ENCODE results near the gene TMEM266.

Gene TMEM266

DNA sequence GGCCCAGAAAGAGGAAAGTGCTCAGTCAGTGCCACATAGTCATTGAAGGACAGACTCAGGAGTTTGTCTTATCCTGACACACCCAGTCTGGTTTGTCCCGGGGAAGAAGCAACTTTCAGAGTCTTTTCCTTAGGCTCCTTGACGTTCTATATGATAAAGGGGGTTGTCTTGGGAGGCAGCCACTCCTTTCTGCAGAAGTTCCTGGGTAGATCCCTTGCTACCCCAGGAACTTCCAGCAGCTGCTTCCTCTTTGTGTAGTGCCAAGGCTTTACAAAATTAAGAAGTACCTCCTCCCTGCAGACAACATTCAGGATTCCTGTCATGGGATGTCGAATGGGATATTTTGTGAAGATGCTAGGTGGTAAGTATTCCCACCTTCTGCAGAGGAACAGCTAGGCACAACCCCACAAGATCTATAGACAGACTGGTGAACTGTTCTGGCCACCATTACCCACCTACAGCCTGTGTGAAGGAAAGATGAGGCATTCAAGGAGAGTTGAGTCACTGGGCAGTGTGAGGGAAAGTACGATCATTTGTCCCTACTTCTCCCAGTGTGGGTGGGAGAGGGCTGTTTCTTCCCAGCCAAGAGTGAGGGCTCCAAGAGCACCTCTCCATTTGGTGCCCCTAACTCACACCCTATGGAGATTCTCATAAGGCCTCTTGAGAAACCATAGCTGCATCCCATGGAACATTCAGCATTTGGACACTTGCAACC lies 11.3 kb downstream of the TMEM266 start:
- H3K36me3 ChIP-seq (ENCODE audit: control insufficient read depth, insufficient read depth, low read length): no peaks in the 10 kb centered on the region
- H3K4me1 ChIP-seq (ENCODE audit: control insufficient read depth, insufficient read depth, low read length): no peaks in the 10 kb centered on the region
- no peak overlapping the region for H3K9ac ChIP-seq (ENCODE audit: low read depth, low read length)
- no peaks in the 10 kb centered on the region for H3K27me3 ChIP-seq (ENCODE audit: control insufficient read depth, insufficient read depth, low read length)
- no peaks in the 10 kb centered on the region for H3K9me3 ChIP-seq (ENCODE audit: control insufficient read depth, insufficient read depth, low read length)
- H3K4me3 ChIP-seq (ENCODE audit: low read depth, low read length): no peak overlapping the region

DNA sequence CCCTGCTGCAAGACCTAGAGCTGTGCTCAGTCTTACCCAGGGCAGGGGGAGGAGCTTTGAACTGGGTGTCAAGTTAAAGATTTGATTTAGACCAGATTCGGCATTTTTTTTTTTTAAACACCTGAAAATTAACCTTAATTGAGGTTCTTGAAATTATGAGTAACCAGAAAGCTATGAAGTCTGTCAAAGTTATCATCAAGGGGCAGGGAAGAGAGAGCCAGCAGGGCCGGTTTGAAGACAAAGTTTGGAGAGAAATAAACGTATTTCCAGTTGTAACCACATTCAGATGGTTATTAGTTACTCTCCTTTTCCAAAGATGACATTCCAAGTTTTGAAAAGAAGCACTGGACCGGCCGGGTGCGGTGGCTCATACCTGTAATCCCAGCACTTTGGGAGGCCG lies 12.0 kb downstream of the TMEM266 start:
- H3K4me1 ChIP-seq (ENCODE audit: control insufficient read depth, insufficient read depth, low read length): no peaks in the 10 kb centered on the region
- no peak overlapping the region for H3K9ac ChIP-seq (ENCODE audit: low read depth, low read length)
- H3K9me3 ChIP-seq (ENCODE audit: control insufficient read depth, insufficient read depth, low read length): no peaks in the 10 kb centered on the region
- no peaks in the 10 kb centered on the region for H3K27me3 ChIP-seq (ENCODE audit: control insufficient read depth, insufficient read depth, low read length)
- H3K4me3 ChIP-seq (ENCODE audit: low read depth, low read length): no peak overlapping the region
- no peaks in the 10 kb centered on the region for H3K36me3 ChIP-seq (ENCODE audit: control insufficient read depth, insufficient read depth, low read length)

DNA sequence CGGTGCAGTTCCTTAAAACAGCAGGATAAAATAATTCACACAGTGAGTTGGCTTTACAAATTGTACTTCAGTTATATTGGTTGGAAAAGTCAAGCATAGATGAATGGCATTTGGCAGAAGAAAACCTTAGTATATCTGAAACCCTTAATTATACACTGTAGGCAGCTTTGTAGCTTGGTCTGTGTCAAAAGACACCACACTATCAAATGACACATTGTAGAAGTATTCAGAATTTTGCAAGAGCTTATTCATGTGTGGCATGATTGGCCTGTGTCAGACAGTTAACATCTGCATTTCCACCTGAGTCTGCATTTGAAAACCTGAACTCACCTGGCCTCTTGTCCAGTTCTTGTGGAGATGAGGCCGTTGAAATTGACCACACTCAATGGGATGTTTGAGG lies 13.8 kb downstream of the TMEM266 start:
- H3K27me3 ChIP-seq (ENCODE audit: control insufficient read depth, insufficient read depth, low read length): no peaks in the 10 kb centered on the region
- no peaks in the 10 kb centered on the region for H3K4me1 ChIP-seq (ENCODE audit: control insufficient read depth, insufficient read depth, low read length)
- no peak overlapping the region for H3K9ac ChIP-seq (ENCODE audit: low read depth, low read length)
- no peaks in the 10 kb centered on the region for H3K9me3 ChIP-seq (ENCODE audit: control insufficient read depth, insufficient read depth, low read length)
- H3K4me3 ChIP-seq (ENCODE audit: low read depth, low read length): no peak overlapping the region
- H3K36me3 ChIP-seq (ENCODE audit: control insufficient read depth, insufficient read depth, low read length): no peaks in the 10 kb centered on the region

DNA sequence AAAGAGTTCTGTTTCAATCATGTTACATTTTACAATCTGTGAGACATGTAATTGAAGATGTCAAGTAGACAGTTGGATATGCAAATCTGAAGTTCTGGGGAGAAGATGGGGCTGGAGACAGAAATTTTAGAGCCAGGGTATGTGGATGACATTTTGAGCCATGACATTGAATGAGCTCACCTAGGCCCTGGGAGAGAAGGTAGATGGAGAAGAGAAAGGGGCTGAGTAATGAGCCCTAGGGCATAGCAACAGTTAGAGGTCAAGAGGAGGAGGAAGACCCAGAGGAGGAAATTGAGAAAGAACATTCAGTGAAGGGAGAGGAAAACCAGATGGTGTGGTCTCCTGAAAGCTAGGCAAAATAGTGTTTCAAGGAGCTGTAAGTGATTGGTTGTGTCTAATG lies 15.3 kb downstream of the TMEM266 start:
- Histone ChIP-seq H3K4me3 (ENCODE audit: low read depth, low read length) (no peak overlapping the region), H3K4me1 (ENCODE audit: control insufficient read depth, insufficient read depth, low read length) (no peaks in the 10 kb centered on the region), H3K9me3 (ENCODE audit: control insufficient read depth, insufficient read depth, low read length) (no peaks in the 10 kb centered on the region)

DNA sequence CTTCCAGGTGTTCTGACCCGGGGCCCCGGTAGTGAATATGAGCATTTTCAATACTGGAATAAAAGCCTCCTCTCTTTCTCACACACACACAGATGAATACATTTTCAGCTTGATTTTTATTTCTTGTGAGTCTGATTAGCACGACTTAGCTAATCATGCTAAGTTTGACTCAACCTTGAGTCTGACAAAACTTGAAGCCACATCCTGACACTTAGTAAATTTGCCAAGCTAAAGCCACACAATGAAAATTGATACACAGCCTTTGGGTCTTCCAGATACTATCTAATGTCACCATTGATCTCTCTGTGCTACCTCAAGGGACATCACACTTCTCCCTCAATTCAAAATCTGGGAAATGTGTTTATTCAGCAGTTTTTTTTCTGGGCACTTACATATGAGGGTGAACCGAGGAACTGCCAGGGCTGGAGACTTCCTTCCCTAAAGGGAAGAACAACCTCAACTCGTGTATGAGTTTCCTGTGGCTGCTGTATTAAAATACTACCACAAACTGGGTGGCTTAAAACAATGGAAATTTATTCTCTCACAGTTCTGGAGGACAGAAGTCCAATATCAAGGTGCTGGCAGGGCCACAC lies 18.6 kb downstream of the TMEM266 start:
- no peaks in the 10 kb centered on the region for H3K36me3 ChIP-seq (ENCODE audit: control insufficient read depth, insufficient read depth, low read length)

More for the DNA sequence above, 15.3 kb downstream of the TMEM266 start:
- Histone ChIP-seq H3K27me3 (ENCODE audit: control insufficient read depth, insufficient read depth, low read length) (no peaks in the 10 kb centered on the region), H3K36me3 (ENCODE audit: control insufficient read depth, insufficient read depth, low read length) (no peaks in the 10 kb centered on the region), H3K9ac (ENCODE audit: low read depth, low read length) (no peak overlapping the region)

DNA sequence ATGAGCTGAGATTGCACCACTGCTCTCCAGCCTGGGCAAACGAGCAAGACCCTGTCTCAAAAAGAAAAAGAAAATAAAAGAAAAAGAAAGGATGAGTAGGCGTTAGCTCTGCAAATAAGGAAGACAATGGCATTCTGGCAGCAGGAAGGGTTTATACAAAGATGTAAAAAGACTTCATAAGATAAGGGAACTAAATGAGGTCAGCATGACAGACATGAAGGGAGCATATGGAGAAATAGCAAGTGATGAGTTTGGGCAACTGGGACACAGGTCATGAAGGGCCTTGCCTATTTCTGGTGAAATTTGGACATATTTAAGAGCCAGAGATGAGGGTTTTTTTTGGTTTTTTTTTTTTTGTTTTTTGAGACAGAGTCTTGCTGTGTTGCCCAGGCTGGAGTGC lies 24.5 kb downstream of the TMEM266 start:
- Histone ChIP-seq H3K36me3 (ENCODE audit: control insufficient read depth, insufficient read depth, low read length) (no peaks in the 10 kb centered on the region), H3K9me3 (ENCODE audit: control insufficient read depth, insufficient read depth, low read length) (no peaks in the 10 kb centered on the region), H3K9ac (ENCODE audit: low read depth, low read length) (no peak overlapping the region), H3K4me1 (ENCODE audit: control insufficient read depth, insufficient read depth, low read length) (no peaks in the 10 kb centered on the region), H3K4me3 (ENCODE audit: low read depth, low read length) (no peak overlapping the region), H3K27me3 (ENCODE audit: control insufficient read depth, insufficient read depth, low read length) (no peaks in the 10 kb centered on the region)

More for the DNA sequence above, 18.6 kb downstream of the TMEM266 start:
- Histone ChIP-seq H3K4me3 (ENCODE audit: low read depth, low read length) (no peak overlapping the region), H3K9ac (ENCODE audit: low read depth, low read length) (no peak overlapping the region), H3K9me3 (ENCODE audit: control insufficient read depth, insufficient read depth, low read length) (no peaks in the 10 kb centered on the region), H3K4me1 (ENCODE audit: control insufficient read depth, insufficient read depth, low read length) (no peaks in the 10 kb centered on the region), H3K27me3 (ENCODE audit: control insufficient read depth, insufficient read depth, low read length) (no peaks in the 10 kb centered on the region)

DNA sequence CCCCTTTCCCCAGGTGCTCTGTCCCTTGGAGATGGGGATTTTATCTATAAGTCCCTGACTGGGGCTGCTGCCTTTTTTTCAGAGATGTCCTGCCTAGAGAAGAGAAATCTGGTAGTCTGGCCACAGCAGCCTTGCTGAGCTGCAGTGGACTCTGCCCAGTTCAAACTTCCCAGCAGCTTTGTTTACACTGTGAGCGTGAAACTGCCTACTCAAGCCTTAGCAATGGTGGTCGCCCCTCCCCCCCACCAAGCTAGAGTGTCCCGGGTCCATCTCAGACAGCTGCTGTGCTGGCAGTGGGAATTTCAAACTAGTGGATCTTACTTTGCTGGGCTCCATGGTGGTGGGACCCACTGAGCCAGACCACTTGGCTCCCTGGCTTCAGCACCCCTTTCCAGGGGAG lies 38.9 kb downstream of the TMEM266 start:
- Histone ChIP-seq H3K27me3 (ENCODE audit: control insufficient read depth, insufficient read depth, low read length) (no peaks in the 10 kb centered on the region), H3K9me3 (ENCODE audit: control insufficient read depth, insufficient read depth, low read length) (no peaks in the 10 kb centered on the region), H3K9ac (ENCODE audit: low read depth, low read length) (no peak overlapping the region), H3K4me1 (ENCODE audit: control insufficient read depth, insufficient read depth, low read length) (no peaks in the 10 kb centered on the region), H3K4me3 (ENCODE audit: low read depth, low read length) (no peak overlapping the region), H3K36me3 (ENCODE audit: control insufficient read depth, insufficient read depth, low read length) (no peaks in the 10 kb centered on the region)

DNA sequence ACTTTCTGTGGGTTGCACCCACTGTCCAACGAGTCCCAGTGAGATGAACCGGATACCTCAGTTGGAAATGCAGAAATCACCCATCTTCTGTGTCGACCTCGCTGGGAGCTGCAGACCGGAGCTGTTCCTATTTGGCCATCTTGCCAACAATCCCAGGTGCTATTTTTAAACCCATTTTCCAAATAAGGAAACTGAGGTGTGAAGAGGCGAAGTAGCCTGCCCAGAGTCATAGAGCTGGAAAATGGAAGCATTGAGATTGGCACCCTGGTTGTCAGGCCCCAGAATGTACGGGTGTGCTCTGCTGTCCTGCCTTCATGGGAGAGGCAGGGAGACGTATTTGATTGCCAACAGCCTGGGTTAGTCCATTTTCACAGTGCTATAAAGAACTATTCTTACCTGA lies 39.6 kb downstream of the TMEM266 start:
- H3K27me3 ChIP-seq (ENCODE audit: control insufficient read depth, insufficient read depth, low read length): no peaks in the 10 kb centered on the region
- H3K4me1 ChIP-seq (ENCODE audit: control insufficient read depth, insufficient read depth, low read length): no peaks in the 10 kb centered on the region
- no peaks in the 10 kb centered on the region for H3K36me3 ChIP-seq (ENCODE audit: control insufficient read depth, insufficient read depth, low read length)
- H3K4me3 ChIP-seq (ENCODE audit: low read depth, low read length): no peak overlapping the region
- no peaks in the 10 kb centered on the region for H3K9me3 ChIP-seq (ENCODE audit: control insufficient read depth, insufficient read depth, low read length)
- H3K9ac ChIP-seq (ENCODE audit: low read depth, low read length): no peak overlapping the region

DNA sequence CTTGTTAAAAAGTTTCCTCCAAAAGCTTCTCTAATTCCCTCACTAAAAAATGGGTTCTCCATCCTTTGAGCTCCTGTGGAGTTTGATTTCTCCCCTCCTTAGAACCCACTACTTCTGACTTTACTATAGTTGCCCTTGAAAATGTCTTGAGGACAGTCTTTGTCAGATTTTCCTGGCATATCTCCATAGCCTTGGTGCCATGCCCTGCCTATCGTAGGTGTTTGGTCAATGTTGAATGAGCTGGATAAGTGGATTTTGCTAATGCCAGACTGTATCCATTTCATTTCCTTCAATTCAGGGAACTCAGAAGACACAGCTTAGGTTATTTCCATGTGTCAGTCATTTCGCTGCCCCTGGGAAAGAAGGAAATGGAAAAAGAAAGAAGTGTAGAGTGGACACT lies 40.6 kb downstream of the TMEM266 start:
- Histone ChIP-seq H3K4me3 (ENCODE audit: low read depth, low read length) (no peak overlapping the region), H3K36me3 (ENCODE audit: control insufficient read depth, insufficient read depth, low read length) (no peaks in the 10 kb centered on the region), H3K4me1 (ENCODE audit: control insufficient read depth, insufficient read depth, low read length) (no peaks in the 10 kb centered on the region), H3K9ac (ENCODE audit: low read depth, low read length) (no peak overlapping the region), H3K27me3 (ENCODE audit: control insufficient read depth, insufficient read depth, low read length) (no peaks in the 10 kb centered on the region), H3K9me3 (ENCODE audit: control insufficient read depth, insufficient read depth, low read length) (no peaks in the 10 kb centered on the region)

DNA sequence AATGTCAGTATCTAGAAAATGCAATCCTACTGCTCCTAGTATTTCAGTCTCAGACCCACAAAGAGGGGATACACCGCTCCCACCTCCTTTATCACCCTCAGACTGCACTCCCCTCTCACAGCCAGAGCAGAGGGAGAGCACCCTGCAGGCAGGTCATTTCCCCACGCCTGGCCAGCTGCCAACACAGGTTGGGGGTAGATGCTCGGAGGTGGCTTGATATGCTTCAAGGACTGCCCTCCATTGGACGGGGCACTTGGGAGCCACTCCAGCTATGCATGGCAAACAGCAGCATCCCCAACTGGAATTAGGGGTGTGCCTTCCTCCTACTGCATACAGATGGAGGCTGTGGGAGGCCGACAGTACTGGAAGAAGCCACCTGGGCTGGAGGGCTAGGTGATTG lies 41.9 kb downstream of the TMEM266 start:
- no peak overlapping the region for H3K9ac ChIP-seq (ENCODE audit: low read depth, low read length)
- no peak overlapping the region for H3K4me3 ChIP-seq (ENCODE audit: low read depth, low read length)
- H3K36me3 ChIP-seq (ENCODE audit: control insufficient read depth, insufficient read depth, low read length): no peaks in the 10 kb centered on the region
- H3K9me3 ChIP-seq (ENCODE audit: control insufficient read depth, insufficient read depth, low read length): no peaks in the 10 kb centered on the region
- no peaks in the 10 kb centered on the region for H3K27me3 ChIP-seq (ENCODE audit: control insufficient read depth, insufficient read depth, low read length)
- no peaks in the 10 kb centered on the region for H3K4me1 ChIP-seq (ENCODE audit: control insufficient read depth, insufficient read depth, low read length)

DNA sequence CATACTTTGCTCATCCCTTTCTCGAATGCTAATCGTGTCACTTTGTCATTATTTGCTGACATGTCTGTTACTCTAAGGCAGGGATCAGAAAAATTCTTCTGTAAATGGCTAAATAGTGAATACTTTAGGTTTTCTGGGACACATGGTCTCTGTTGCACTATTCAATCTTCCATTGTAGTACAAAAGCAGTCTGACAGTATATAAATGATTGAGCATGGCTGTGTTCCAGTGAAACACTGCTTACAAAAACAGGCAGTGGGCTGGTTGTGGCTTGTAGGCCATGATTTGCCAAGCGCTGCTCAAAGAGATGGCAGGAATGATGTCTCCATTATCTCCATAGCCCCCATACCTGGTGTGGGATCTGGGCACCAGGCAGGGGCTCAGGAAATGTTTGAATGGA lies 45.6 kb downstream of the TMEM266 start:
- Histone ChIP-seq H3K9me3 (ENCODE audit: control insufficient read depth, insufficient read depth, low read length) (no peaks in the 10 kb centered on the region), H3K9ac (ENCODE audit: low read depth, low read length) (no peak overlapping the region), H3K4me3 (ENCODE audit: low read depth, low read length) (no peak overlapping the region), H3K27me3 (ENCODE audit: control insufficient read depth, insufficient read depth, low read length) (no peaks in the 10 kb centered on the region), H3K4me1 (ENCODE audit: control insufficient read depth, insufficient read depth, low read length) (no peaks in the 10 kb centered on the region), H3K36me3 (ENCODE audit: control insufficient read depth, insufficient read depth, low read length) (no peaks in the 10 kb centered on the region)

DNA sequence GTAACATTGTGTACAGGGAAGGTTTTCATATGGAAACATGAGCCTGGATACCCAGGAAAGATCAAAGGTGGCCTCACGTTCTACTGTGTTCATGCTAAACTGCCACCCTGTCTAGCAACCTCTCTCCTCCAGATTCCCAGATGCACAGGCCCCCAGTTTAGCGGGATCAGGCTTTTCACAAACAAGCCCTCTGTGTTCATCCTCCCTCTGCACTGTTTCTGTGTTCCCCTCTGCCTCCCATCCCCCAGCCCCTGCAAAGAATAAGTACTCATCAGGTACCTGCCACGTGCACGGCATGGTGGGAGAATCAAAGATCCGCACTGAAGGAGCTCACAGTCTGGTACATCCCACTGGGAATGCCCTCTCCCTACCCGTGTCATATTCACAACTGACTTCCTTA lies 46.1 kb downstream of the TMEM266 start:
- no peaks in the 10 kb centered on the region for H3K9me3 ChIP-seq (ENCODE audit: control insufficient read depth, insufficient read depth, low read length)
- no peaks in the 10 kb centered on the region for H3K27me3 ChIP-seq (ENCODE audit: control insufficient read depth, insufficient read depth, low read length)
- H3K36me3 ChIP-seq (ENCODE audit: control insufficient read depth, insufficient read depth, low read length): no peaks in the 10 kb centered on the region
- no peak overlapping the region for H3K4me3 ChIP-seq (ENCODE audit: low read depth, low read length)
- no peaks in the 10 kb centered on the region for H3K4me1 ChIP-seq (ENCODE audit: control insufficient read depth, insufficient read depth, low read length)
- no peak overlapping the region for H3K9ac ChIP-seq (ENCODE audit: low read depth, low read length)

Measured in iPS-15b (cell line).